GM19099 (cell line): ENCODE results near the gene EDN1.

ENCODE experiments used
- POLR2A ChIP-seq: IDR thresholded peaks from 3 replicates; pipeline ENCODE4 v1.6.1; 2011; ENCODE audit warnings: low read depth; ENCODE audit not compliant: insufficient read length; ENCODE audit errors: extremely low read depth

Gene EDN1

GRCh38 chr6:12263403-12263802 is 26.8 kb upstream of the EDN1 start:
- TF ChIP-seq POLR2A: no peak

- no peak for TF ChIP-seq POLR2A
Observed at GRCh38 chr6:12264671-12265070, 25.5 kb upstream of the EDN1 start.

DNA sequence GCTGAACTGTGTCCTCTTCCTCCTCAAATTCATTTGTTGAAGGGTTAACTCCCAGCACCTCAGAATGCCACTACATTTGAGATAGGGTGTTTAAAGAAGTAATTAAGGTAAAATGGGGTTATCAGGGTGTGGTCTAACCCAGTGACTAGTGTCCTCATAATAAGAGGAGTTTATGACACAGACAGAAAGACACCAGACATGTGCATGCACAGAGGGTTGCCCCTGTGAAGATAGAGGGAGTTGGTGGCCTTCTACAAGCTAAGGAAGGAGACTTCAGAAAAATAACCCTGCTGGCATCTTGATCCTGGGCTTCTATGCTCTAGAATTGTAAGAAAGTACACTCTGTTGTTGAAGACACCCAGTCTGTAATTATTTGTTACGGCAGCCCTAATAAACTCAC is 24.9 kb upstream of the EDN1 start:
- no peak for TF ChIP-seq POLR2A

DNA sequence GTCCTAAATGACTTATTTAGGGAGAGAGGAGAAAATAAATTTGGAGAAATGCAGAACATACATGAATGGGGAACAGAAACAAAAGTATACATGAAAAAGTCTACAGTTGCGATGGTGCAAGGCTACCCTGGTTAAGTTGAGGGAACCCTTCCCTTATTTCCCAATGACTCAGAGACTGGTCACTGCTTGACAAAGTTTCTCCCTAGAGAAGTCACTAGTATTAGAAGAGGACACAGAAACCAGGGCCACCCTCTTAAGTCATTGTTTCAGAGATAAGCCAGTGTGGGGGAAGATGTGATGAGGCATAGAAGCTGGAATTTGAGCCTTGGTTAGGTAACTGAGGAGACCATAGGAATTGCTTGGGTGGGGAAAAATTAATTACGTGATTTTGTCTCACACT is 24.4 kb upstream of the EDN1 start:
- TF ChIP-seq POLR2A: no peak

- no peak for TF ChIP-seq POLR2A
Observed at GRCh38 chr6:12266571-12266970, 23.6 kb upstream of the EDN1 start.

- no peak for TF ChIP-seq POLR2A
Observed at GRCh38 chr6:12269110-12269509, 21.1 kb upstream of the EDN1 start.

DNA sequence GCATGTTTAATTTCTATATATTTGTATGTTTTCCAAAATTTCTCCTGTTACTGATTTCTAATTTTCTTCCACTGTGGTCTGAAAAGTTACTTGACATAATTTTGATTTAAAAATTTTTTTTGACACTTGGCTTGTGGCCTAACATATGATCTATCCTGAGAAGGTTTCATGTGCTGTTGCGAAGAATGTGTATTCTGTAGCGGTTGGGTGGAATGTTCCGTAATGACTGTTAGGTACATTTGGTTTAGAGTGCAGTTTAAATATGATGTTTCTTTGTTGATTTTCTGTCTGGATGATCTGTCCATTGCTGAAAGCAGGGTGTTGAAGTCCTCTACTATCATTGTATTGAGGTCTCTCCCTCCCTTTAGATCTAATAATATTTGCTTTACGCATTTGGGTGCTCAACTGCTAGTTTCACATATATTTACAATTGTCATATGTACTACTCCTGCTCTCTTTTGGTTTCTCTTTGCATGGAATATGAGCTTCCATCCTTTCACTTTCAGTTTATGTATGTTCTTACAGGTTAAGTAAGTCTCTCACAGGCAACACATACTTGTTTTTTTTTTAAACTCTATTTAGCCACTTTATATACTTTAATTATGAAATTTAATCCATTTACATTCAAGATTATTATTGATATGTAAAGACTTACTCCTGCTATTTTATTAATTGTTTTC is 19.5 kb upstream of the EDN1 start:
- TF ChIP-seq POLR2A: no peak

DNA sequence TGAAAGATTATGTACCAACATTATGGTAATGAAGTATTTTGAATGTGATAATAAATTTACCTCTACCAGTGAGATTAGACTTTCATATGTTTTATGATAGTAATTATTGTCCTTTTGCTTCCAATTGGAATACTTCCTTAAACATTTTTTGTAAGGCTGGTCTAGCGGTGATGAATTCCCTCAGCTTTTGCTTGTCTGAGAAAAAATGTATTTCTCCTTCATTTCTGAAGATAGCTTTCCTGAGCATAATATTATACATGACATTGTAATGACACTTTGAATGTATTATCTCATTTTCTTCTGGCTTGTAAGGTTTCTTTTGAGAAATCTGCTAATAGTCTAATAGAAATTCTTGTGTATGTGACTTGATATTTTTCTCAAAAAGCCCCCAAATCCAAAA is 18.6 kb upstream of the EDN1 start:
- no peak for TF ChIP-seq POLR2A

GRCh38 chr6:12271997-12272396 is 18.2 kb upstream of the EDN1 start:
- no peak for TF ChIP-seq POLR2A

DNA sequence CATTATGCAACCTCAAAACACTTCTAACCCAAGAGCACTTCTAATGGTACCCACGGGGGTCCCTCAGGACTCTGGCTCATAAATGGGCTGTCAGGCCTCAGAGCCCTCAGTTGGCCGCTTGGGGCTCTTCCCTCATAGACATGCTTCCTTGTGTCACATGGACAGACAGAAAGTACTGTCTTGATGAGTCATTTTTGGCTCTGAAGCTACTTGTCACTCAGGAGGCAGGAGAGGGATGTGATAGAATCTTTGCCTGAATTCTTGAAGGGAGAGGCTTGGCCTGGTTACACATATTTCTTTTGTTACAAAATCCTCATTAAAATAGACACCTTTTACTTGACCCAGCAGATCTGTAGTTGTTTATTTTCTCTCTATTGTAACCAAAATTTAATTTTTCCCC is 15.1 kb upstream of the EDN1 start:
- no peak for TF ChIP-seq POLR2A

GRCh38 chr6:12276930-12277315 is 13.2 kb upstream of the EDN1 start:
- no peak for TF ChIP-seq POLR2A

DNA sequence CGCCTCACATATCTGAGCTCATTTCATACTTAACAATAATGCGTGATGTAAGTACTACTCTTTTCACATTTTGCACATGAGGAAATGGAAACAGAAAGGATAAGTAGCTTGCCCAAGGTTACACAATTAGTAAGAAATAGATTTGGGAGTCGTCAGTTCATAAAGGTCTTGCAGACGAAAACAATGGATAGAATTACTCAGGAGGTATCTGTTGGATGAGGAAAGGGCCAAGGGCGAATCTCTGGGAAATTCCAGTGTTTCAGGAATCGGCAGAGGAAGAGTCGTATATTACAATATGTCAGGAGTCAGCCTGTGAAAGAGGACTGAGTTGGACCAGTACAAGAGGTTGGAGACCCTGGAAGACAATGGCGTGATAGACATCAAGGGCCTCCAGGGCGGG is 12.8 kb upstream of the EDN1 start:
- TF ChIP-seq POLR2A: no peak

DNA sequence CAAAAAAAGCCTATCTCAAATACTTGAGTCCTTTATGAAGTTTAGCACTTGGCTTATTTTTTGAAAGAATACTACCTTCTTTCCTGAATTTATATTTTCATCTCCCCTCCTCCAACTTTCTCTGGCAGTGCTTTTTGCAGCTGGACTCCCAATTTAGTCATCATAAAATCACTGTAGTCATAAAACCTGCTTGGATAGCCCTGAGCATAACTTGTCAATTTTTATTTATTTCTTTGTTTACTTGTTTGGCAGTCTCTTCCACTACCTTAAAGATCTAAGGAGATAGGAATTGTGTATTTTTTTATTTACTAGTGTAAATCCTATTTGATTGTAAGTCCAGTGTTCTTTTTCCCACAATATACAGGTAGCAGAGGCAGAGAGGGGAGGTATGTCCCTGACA is 11.2 kb upstream of the EDN1 start:
- TF ChIP-seq POLR2A: no peak

GRCh38 chr6:12279322-12280091 is 10.7 kb upstream of the EDN1 start:
- no peak for TF ChIP-seq POLR2A

- no peak for TF ChIP-seq POLR2A
Observed at GRCh38 chr6:12280458-12280857, 9.7 kb upstream of the EDN1 start.

DNA sequence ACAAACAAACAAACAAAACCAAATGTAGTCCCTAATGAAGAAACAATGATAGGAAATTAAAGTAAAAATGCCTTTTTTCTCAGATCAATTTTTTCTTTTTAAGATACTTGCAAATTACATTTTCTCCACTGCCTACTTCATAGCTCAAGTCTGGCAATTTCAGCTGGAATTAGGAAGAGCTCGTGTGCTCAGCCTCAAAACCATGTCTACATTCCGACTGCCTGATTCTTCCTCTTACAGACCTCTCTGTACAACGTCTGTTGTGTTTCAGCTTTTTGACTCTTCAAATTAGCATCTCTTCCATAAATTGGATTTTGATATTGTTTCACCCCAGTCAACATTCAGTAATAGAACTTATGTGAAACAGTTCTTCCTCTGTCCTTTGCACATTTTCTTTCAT is 9.3 kb upstream of the EDN1 start:
- no peak for TF ChIP-seq POLR2A
